DMS114 treated with DMSO at 0.1 percent for 48 hours (cell line): ENCODE measurements around the gene RGS16.
"Not testable (repeated sequence)": the region's sequence is repeated elsewhere in the genome, so short reads cannot be mapped to it uniquely, and the experiment has no call there.

Experiments used
- DNase-seq: peaks from one replicate; lab custom pipeline; 2025; ENCODE audit not compliant: unreplicated experiment; lab: John Stamatoyannopoulos, UW

Gene RGS16

GRCh38 chr1:182604175-182605164 is at the start of gene RGS16:
RGS16 (minus strand) TSS chr1:182604389; CDS start chr1:182604259, 130 bp downstream.
- peak; percentile 78 for DNase-seq

- DNase-seq: no peak
These were observed 49.8 kb upstream of the RGS16 start for GRCh38 chr1:182653986-182654385.

- no peak for DNase-seq
These were observed 48.7 kb upstream of the RGS16 start for GRCh38 chr1:182652933-182653332.

GRCh38 chr1:182651339-182651724 is 47.1 kb upstream of the RGS16 start:
- no peak for DNase-seq

- DNase-seq: no peak
These were observed 46.6 kb upstream of the RGS16 start for GRCh38 chr1:182650678-182651338.

GRCh38 chr1:182649041-182649440 is 44.9 kb upstream of the RGS16 start:
- no peak for DNase-seq

GRCh38 chr1:182646739-182647138 is 42.5 kb upstream of the RGS16 start:
- DNase-seq: no peak

GRCh38 chr1:182644886-182645285 is 40.7 kb upstream of the RGS16 start:
- DNase-seq: no peak

GRCh38 chr1:182643699-182644098 is 39.5 kb upstream of the RGS16 start:
- no peak for DNase-seq

- no peak for DNase-seq
These were observed 38.3 kb upstream of the RGS16 start for GRCh38 chr1:182642461-182642860.

- DNase-seq: no peak
These were observed 37.4 kb upstream of the RGS16 start for GRCh38 chr1:182641561-182641960.

GRCh38 chr1:182639330-182639729 is 35.1 kb upstream of the RGS16 start:
- DNase-seq: no peak

- no peak for DNase-seq
These were observed 33.6 kb upstream of the RGS16 start for GRCh38 chr1:182637769-182638168.

- no peak for DNase-seq
These were observed 31.7 kb upstream of the RGS16 start for GRCh38 chr1:182635871-182636270.

GRCh38 chr1:182634306-182635072 is 30.3 kb upstream of the RGS16 start:
- DNase-seq: no peak

GRCh38 chr1:182633657-182634281 is 29.6 kb upstream of the RGS16 start:
- DNase-seq: no peak

GRCh38 chr1:182633031-182633430 is 28.8 kb upstream of the RGS16 start:
- no peak for DNase-seq

- DNase-seq: not testable (repeated sequence)
These were observed 28.3 kb upstream of the RGS16 start for GRCh38 chr1:182632441-182632857.

GRCh38 chr1:182631954-182632353 is 27.8 kb upstream of the RGS16 start:
- DNase-seq: no peak

GRCh38 chr1:182631053-182631677 is 27.0 kb upstream of the RGS16 start:
- no peak for DNase-seq
